ENCODE measurements around the gene USP11. TPM values are rescaled to one million over a fixed set of nuclear protein-coding genes. Genes with fewer than 3 reads are reported as not detected.
A peak's percentile ranks its signal among the peaks of the same experiment; 100 is the strongest.

The USP11 gene
- total RNA-seq, 1 experiment from 2014 or later, result 153 TPM

DNA sequence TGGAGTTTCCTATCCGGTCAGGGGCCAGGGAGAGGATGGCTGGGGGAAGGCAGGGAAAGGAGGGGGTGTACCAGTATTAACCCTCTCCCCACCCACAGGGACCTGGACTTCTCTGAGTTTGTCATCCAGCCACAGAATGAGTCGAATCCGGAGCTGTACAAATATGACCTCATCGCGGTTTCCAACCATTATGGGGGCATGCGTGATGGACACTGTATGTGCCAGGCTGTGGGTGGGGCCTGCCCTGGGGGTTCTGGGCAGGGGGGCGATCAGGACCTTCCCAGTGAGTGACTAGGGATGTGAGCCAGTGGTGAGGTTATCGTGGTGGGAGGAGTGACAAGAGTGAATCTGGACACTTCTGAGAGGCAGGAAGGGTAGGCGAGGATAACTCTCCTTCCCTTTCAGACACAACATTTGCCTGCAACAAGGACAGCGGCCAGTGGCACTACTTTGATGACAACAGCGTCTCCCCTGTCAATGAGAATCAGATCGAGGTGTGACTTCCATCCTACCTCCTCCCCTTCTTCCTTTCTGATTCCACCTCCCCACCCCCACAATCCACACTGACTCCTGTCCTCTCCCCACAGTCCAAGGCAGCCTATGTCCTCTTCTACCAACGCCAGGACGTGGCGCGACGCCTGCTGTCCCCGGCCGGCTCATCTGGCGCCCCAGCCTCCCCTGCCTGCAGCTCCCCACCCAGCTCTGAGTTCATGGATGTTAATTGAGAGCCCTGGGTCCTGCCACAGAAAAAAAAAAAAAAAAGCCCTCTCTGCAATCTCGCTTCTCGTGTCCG lies 14.6 kb downstream of the USP11 start:
- no CpG with 5 or more reads among the region's 23 CpGs for WGBS (ENCODE audit: extremely low coverage, insufficient read length, low lambda C conversion rate)
- Histone ChIP-seq H2AFZ (ENCODE audit: low read length) (no peak overlapping the region), H3K27ac (ENCODE audit: insufficient read length, low read depth, low read length) (no peak overlapping the region), H3K14ac (ENCODE audit: insufficient read depth, low read length) (no peak overlapping the region; the same call in 1 of the 2 replicates), H4K5ac (ENCODE audit: insufficient read length, low read depth, low read length) (no peak overlapping the region), H3K18ac (ENCODE audit: insufficient read length, low read depth, low read length) (no peak overlapping the region), H3K4ac (ENCODE audit: low read depth, low read length) (no peak overlapping the region), H3K9ac (ENCODE audit: extremely low read depth, insufficient read length, low read length) (no peak overlapping the region), H3K79me2 (ENCODE audit: insufficient read depth, low read length) (no peaks in the 10 kb centered on the region), H2BK20ac (ENCODE audit: low read depth, low read length, poor library complexity, severe bottlenecking) (no peak overlapping the region), H3K9me3 (ENCODE audit: control insufficient read depth, low read depth, low read length) (no peaks in the 10 kb centered on the region), H3K27me3 (ENCODE audit: insufficient read depth, low read length) (no peaks in the 10 kb centered on the region), H3K4me1 (ENCODE audit: insufficient read depth, low read length) (no peaks in the 10 kb centered on the region), H3K4me2 (ENCODE audit: insufficient read depth, insufficient read length, low read length) (no peak overlapping the region), H4K8ac (replicated peaks; ENCODE audit: insufficient read length, low read depth, low read length) (no peak overlapping the region), H4K20me1 (ENCODE audit: control insufficient read depth, insufficient read depth, insufficient read length) (no peaks in the 10 kb centered on the region), H2BK120ac (ENCODE audit: low read depth, low read length, poor library complexity, severe bottlenecking) (no peak overlapping the region), H3T11ph (ENCODE audit: low read length) (no peak overlapping the region), H2BK15ac (ENCODE audit: low read depth, low read length) (no peak overlapping the region), H3K79me1 (ENCODE audit: insufficient read depth, low read depth, low read length, poor library complexity, severe bottlenecking) (no peaks in the 10 kb centered on the region), H2AK5ac (ENCODE audit: insufficient read length, low read length) (no peak overlapping the region), H3K23me2 (ENCODE audit: insufficient read length, low read depth, low read length, poor library complexity, severe bottlenecking) (no peaks in the 10 kb centered on the region), H2BK5ac (ENCODE audit: insufficient read length, low read length) (no peak overlapping the region), H3K23ac (ENCODE audit: insufficient read length, low read depth, low read length) (no peak overlapping the region), H4K91ac (ENCODE audit: insufficient read length, low read depth, low read length) (no peak overlapping the region), H3K56ac (ENCODE audit: insufficient read length, low read depth, low read length) (no peak overlapping the region), H2BK12ac (ENCODE audit: insufficient read length, low read depth, low read length) (no peak overlapping the region)
- TF ChIP-seq, protein P1, sequence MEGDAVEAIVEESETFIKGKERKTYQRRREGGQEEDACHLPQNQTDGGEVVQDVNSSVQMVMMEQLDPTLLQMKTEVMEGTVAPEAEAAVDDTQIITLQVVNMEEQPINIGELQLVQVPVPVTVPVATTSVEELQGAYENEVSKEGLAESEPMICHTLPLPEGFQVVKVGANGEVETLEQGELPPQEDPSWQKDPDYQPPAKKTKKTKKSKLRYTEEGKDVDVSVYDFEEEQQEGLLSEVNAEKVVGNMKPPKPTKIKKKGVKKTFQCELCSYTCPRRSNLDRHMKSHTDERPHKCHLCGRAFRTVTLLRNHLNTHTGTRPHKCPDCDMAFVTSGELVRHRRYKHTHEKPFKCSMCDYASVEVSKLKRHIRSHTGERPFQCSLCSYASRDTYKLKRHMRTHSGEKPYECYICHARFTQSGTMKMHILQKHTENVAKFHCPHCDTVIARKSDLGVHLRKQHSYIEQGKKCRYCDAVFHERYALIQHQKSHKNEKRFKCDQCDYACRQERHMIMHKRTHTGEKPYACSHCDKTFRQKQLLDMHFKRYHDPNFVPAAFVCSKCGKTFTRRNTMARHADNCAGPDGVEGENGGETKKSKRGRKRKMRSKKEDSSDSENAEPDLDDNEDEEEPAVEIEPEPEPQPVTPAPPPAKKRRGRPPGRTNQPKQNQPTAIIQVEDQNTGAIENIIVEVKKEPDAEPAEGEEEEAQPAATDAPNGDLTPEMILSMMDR (conservative IDR thresholded peaks at IDR 0.05), result no peak
- DNase-seq, result no peak
- Mint-ChIP-seq H3K27ac (peak overlapping the region in 1 of 3 experiments; percentile 6; a peak in 4 of 7 replicates), H3K36me3 (ENCODE audit: insufficient read depth in 1 of 3, low read depth in 3 of 3) (peaks cover 33 to 67% (median 60%) of the 10 kb centered on the region in 3 experiments; a peak in 6 of 7 replicates), H3K27me3 (ENCODE audit: low read depth) (no peaks in the 10 kb centered on the region; the same call in none of the 2 replicates), H3K4me3 (no peak overlapping the region), H3K9me3 (peaks cover 3% of the 10 kb centered on the region in 2 experiments; a peak in 3 of 5 replicates), H3K4me1 (no peaks in the 10 kb centered on the region)
